Neural cell (in vitro differentiated cells): ENCODE measurements around the gene PGRMC1. TPM values are rescaled to one million over a fixed set of nuclear protein-coding genes. Genes with fewer than 3 reads are reported as not detected.

Source experiments
- H2AFZ ChIP-seq: fragments of 200-600, 300-800 bp; sonication (generic), shearing (Covaris generic); 2 replicates; pipeline ENCODE4 v1.6.0; 2014; ENCODE audit warnings: low read depth, mild to moderate bottlenecking, antibody characterized with exemption, low read length, moderate library complexity
- H3F3A ChIP-seq: fragments of 200-600 bp; shearing (Covaris generic); 2 replicates; pipeline ENCODE4 v1.6.1; 2016; ENCODE audit warnings: mild to moderate bottlenecking, moderate library complexity, mixed read lengths, antibody characterized with exemption, low read length; ENCODE audit not compliant: insufficient read depth, poor library complexity, severe bottlenecking
- H3K27ac ChIP-seq: fragments of 200-600, 300-800 bp; sonication (generic), shearing (Covaris generic); 2 replicates; pipeline ENCODE4 v1.5.1; 2014; ENCODE audit warnings: mild to moderate bottlenecking, low read length, moderate library complexity
- H3K27me3 ChIP-seq: fragments of 300-800, 200-600 bp; sonication (generic), shearing (Covaris generic); 2 replicates; pipeline ENCODE4 v1.6.0; 2014; ENCODE audit warnings: mild to moderate bottlenecking, low read depth, low read length, moderate library complexity; ENCODE audit not compliant: insufficient read depth
- H3K36me3 ChIP-seq: fragments of 300-800, 200-600 bp; sonication (generic), shearing (Covaris generic); 2 replicates; pipeline ENCODE4 v1.5.1; 2014; ENCODE audit warnings: mild to moderate bottlenecking, antibody characterized with exemption, low read length, moderate library complexity; ENCODE audit not compliant: insufficient read depth
- H3K4me2 ChIP-seq: fragments of 300-800, 200-600 bp; sonication (generic), shearing (Covaris generic); 2 replicates; pipeline ENCODE4 v1.6.0; 2014; ENCODE audit warnings: mild to moderate bottlenecking, low read length
- H3K4me3 ChIP-seq: fragments of 300-800, 200-600 bp; sonication (generic), shearing (Covaris generic); 2 replicates; pipeline ENCODE4 v1.5.1; 2014; ENCODE audit warnings: mild to moderate bottlenecking, low read length, moderate library complexity
- H3K79me2 ChIP-seq: fragments of 200-600 bp; shearing (Covaris generic); replicated peaks from 2 replicates; pipeline ENCODE4 v1.6.0; 2014; ENCODE audit warnings: mild to moderate bottlenecking, low read length, moderate library complexity; ENCODE audit not compliant: insufficient read depth
- H3K9ac ChIP-seq: fragments of 300-800, 200-600 bp; sonication (generic), shearing (Covaris generic); 2 replicates; pipeline ENCODE4 v1.6.1; 2016; ENCODE audit warnings: mild to moderate bottlenecking, low read length, mixed read lengths
- H3K9me2 ChIP-seq: fragments of 200-600 bp; shearing (Covaris generic); 2 replicates; pipeline ENCODE4 v1.6.1; 2016; ENCODE audit warnings: mild to moderate bottlenecking, low read length, mixed read lengths; ENCODE audit not compliant: insufficient read depth
- H3K9me3 ChIP-seq: fragments of 200-600, 300-800 bp; sonication (generic), shearing (Covaris generic); 2 replicates; pipeline ENCODE4 v1.6.1; 2016; ENCODE audit warnings: mild to moderate bottlenecking, mixed run types, low read length, moderate library complexity, mixed read lengths
- H4K20me1 ChIP-seq: fragments of 200-600 bp; shearing (Covaris generic); 2 replicates; pipeline ENCODE4 v1.6.1; 2016; ENCODE audit warnings: mild to moderate bottlenecking, mixed run types; ENCODE audit not compliant: insufficient read depth
- EP300 ChIP-seq: fragments of 450-650 bp; conservative IDR thresholded peaks from 2 replicates; pipeline ENCODE4 v1.6.1; 2014; ENCODE audit warnings: antibody characterized with exemption, mild to moderate bottlenecking, moderate library complexity; ENCODE audit not compliant: poor library complexity, severe bottlenecking
- EZH2 ChIP-seq: fragments of 200-600, 300-800 bp; shearing (Covaris generic), sonication (generic); IDR thresholded peaks from 2 replicates; pipeline ENCODE4 v1.6.1; 2014; ENCODE audit warnings: antibody characterized with exemption, low read length, borderline replicate concordance, mild to moderate bottlenecking; ENCODE audit not compliant: insufficient read depth, poor library complexity, severe bottlenecking
- MXI1 ChIP-seq: fragments of 450-650 bp; conservative IDR thresholded peaks from 2 replicates; pipeline ENCODE4 v1.6.1; 2014; ENCODE audit warnings: antibody characterized with exemption, mild to moderate bottlenecking; ENCODE audit not compliant: poor library complexity, severe bottlenecking
- POLR2AphosphoS5 ChIP-seq: IDR thresholded peaks from 2 replicates; pipeline ENCODE4 v1.6.1; 2012
- RAD21 ChIP-seq: fragments of 450-650 bp; conservative IDR thresholded peaks from 2 replicates; pipeline ENCODE4 v1.6.1; 2014; ENCODE audit warnings: antibody characterized with exemption, mild to moderate bottlenecking, moderate library complexity
- SMC3 ChIP-seq: fragments of 450-650 bp; conservative IDR thresholded peaks from 2 replicates; pipeline ENCODE4 v1.6.1; 2014; ENCODE audit warnings: antibody characterized with exemption, mild to moderate bottlenecking, moderate library complexity; ENCODE audit not compliant: poor library complexity
- TAF1 ChIP-seq: IDR thresholded peaks from 2 replicates; pipeline ENCODE4 v1.6.1; 2012; ENCODE audit warnings: low read depth
- polyA plus RNA-seq: library from polyadenylated mRNA; depleted of rRNA; stranded (reverse); fragments of >200 nt; gene quantifications from 2 replicates; pipeline ENCODE4 v1.2.3, GENCODE V29; 2014
- TF ChIP-seq, protein P1 (sequence below): IDR thresholded peaks from 2 replicates; pipeline ENCODE4 v1.6.1; 2012; ENCODE audit warnings: borderline replicate concordance
- TF ChIP-seq, protein P2 (sequence below): fragments of 450-650 bp; IDR thresholded peaks from 2 replicates; pipeline ENCODE4 v1.5.1; 2014; ENCODE audit warnings: antibody characterized with exemption, mild to moderate bottlenecking, moderate library complexity; ENCODE audit not compliant: poor library complexity, severe bottlenecking

PGRMC1 gene
- polyA plus RNA-seq, 1 donor from 2014 or later: 672 TPM

DNA sequence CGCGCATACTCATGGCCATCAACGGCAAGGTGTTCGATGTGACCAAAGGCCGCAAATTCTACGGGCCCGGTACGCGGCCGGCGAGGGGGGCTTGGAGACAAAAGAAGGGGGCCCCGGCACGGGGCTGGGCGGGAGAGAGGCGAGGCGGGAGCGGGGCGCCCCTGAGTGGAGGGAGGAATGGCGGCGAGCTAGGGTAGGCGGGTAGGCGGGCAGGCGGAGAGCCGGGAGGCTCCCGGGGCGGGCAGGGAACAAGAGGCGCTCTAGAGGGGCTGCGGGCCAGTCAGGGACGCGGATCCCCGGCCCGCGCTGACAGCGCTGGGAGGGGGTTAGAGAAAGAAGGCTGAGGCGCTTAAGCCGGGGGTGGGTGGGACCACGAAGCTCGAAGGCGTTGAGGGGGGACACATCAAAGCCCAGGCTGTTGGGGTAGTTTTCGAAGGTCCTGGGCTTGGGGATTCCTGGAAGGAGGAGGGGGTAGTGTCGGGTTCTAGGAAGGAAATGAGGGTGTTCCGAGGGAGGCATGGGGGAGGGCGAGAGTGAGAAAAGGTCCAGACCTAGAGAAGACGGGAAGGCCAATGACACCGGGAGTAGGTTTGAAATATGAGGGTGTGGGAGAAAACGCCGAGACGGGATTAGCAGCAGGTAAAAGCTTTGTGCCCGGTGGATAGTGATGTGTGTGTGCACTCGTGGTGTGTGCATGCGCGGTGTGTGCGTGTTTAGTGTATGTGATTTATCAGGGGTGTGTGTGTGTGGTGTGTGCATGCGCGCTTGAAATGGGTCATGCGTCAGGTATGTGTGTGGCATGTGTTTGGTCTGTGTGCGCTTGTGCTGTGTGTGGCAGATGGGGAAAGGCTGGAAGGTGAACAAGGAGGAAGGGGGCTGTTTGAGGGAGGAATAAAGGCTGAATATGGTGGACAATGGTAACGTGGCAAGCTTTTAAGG, 807 bp downstream of the PGRMC1 start:
- peak overlapping the region; percentile 93 for H3K9ac ChIP-seq
- no peaks in the 10 kb centered on the region for H3F3A ChIP-seq
- H3K9me2 ChIP-seq: no peaks in the 10 kb centered on the region
- TF ChIP-seq MXI1: peak; percentile 81
- TF ChIP-seq EZH2: no peak
- peak; percentile 55 for TF ChIP-seq TAF1
- peak; percentile 64 for TF ChIP-seq POLR2AphosphoS5
- TF ChIP-seq SMC3: peak; percentile 9
- peak overlapping the region; percentile 89 for H3K4me3 ChIP-seq
- no peaks in the 10 kb centered on the region for H4K20me1 ChIP-seq
- no peaks in the 10 kb centered on the region for H3K36me3 ChIP-seq
- no peaks in the 10 kb centered on the region for H3K27me3 ChIP-seq
- H2AFZ ChIP-seq: peak overlapping the region; percentile 51
- H3K4me2 ChIP-seq: peak overlapping the region; percentile 70
- H3K27ac ChIP-seq: peak overlapping the region; percentile 87
- H3K79me2 ChIP-seq: peaks cover 37% of the 10 kb centered on the region
- no peaks in the 10 kb centered on the region for H3K9me3 ChIP-seq

DNA sequence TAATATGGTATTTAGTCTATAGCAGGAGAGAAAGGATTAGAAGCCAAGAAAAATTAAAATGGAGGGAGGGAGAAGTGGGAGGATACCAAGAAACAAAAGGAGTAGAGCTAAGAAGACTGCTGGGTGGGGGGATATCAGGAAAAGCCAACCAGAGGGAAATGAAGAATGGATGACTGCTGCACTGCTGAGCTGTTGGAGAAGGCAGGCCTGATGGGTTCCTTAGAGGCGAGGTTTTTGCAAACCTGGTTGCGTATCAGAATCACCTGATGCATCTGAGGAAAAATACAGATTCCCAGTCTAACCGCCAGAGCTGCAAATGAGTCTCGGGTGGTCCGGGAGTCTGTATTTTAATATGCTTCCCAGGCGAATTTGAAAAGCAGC, 1.5 kb downstream of the PGRMC1 start:
- peak overlapping the region; percentile 87 for H3K27ac ChIP-seq

DNA sequence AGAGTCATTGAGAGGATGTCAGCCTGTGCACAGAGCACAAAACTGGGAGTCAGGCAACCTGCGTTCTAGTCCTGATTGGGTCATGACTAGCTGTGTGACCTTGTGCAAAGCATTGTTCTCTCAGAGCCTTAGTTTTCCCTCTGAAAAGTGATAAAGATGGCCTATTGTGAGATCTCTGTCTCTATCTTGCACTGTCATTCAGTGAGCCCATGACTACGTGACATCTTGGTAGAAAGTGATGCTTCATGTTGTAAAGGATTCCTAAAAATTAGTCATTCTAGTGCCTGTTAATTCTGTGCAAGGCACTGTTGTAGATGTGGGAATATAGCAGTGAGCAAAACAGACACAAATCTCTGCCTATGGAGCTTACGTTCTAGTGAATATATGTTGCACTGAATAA, 2.5 kb downstream of the PGRMC1 start:
- Histone ChIP-seq H3K4me2 (peak overlapping the region; percentile 70), H3K79me2 (peaks cover 37% of the 10 kb centered on the region), H3K27me3 (no peaks in the 10 kb centered on the region), H3K9me3 (no peaks in the 10 kb centered on the region), H3K36me3 (no peaks in the 10 kb centered on the region), H3K27ac (peak overlapping the region; percentile 5), H2AFZ (no peak overlapping the region), H3K9me2 (no peaks in the 10 kb centered on the region), H3F3A (no peaks in the 10 kb centered on the region), H3K4me3 (peak overlapping the region; percentile 89), H3K9ac (peak overlapping the region; percentile 93), H4K20me1 (no peaks in the 10 kb centered on the region)
- TF ChIP-seq SMC3: no peak
- TF ChIP-seq RAD21: no peak
- TF ChIP-seq, protein P1, sequence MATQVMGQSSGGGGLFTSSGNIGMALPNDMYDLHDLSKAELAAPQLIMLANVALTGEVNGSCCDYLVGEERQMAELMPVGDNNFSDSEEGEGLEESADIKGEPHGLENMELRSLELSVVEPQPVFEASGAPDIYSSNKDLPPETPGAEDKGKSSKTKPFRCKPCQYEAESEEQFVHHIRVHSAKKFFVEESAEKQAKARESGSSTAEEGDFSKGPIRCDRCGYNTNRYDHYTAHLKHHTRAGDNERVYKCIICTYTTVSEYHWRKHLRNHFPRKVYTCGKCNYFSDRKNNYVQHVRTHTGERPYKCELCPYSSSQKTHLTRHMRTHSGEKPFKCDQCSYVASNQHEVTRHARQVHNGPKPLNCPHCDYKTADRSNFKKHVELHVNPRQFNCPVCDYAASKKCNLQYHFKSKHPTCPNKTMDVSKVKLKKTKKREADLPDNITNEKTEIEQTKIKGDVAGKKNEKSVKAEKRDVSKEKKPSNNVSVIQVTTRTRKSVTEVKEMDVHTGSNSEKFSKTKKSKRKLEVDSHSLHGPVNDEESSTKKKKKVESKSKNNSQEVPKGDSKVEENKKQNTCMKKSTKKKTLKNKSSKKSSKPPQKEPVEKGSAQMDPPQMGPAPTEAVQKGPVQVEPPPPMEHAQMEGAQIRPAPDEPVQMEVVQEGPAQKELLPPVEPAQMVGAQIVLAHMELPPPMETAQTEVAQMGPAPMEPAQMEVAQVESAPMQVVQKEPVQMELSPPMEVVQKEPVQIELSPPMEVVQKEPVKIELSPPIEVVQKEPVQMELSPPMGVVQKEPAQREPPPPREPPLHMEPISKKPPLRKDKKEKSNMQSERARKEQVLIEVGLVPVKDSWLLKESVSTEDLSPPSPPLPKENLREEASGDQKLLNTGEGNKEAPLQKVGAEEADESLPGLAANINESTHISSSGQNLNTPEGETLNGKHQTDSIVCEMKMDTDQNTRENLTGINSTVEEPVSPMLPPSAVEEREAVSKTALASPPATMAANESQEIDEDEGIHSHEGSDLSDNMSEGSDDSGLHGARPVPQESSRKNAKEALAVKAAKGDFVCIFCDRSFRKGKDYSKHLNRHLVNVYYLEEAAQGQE: no peak
- no peak for TF ChIP-seq EP300
- TF ChIP-seq TAF1: no peak
- TF ChIP-seq, protein P2, sequence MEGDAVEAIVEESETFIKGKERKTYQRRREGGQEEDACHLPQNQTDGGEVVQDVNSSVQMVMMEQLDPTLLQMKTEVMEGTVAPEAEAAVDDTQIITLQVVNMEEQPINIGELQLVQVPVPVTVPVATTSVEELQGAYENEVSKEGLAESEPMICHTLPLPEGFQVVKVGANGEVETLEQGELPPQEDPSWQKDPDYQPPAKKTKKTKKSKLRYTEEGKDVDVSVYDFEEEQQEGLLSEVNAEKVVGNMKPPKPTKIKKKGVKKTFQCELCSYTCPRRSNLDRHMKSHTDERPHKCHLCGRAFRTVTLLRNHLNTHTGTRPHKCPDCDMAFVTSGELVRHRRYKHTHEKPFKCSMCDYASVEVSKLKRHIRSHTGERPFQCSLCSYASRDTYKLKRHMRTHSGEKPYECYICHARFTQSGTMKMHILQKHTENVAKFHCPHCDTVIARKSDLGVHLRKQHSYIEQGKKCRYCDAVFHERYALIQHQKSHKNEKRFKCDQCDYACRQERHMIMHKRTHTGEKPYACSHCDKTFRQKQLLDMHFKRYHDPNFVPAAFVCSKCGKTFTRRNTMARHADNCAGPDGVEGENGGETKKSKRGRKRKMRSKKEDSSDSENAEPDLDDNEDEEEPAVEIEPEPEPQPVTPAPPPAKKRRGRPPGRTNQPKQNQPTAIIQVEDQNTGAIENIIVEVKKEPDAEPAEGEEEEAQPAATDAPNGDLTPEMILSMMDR: no peak
- TF ChIP-seq POLR2AphosphoS5: no peak
- TF ChIP-seq EZH2: no peak
- no peak for TF ChIP-seq MXI1

More for the DNA sequence above, 1.5 kb downstream of the PGRMC1 start:
- H2AFZ ChIP-seq: peak overlapping the region; percentile 33
- peak overlapping the region; percentile 89 for H3K4me3 ChIP-seq
- H3F3A ChIP-seq: no peaks in the 10 kb centered on the region
- TF ChIP-seq POLR2AphosphoS5 (no peak), EP300 (no peak), MXI1 (peak; percentile 57), RAD21 (peak; percentile 10)
- H4K20me1 ChIP-seq: no peaks in the 10 kb centered on the region
- no peaks in the 10 kb centered on the region for H3K27me3 ChIP-seq
- H3K9ac ChIP-seq: peak overlapping the region; percentile 93
- H3K36me3 ChIP-seq: no peaks in the 10 kb centered on the region
- peak overlapping the region; percentile 70 for H3K4me2 ChIP-seq
- H3K79me2 ChIP-seq: peaks cover 37% of the 10 kb centered on the region
- no peaks in the 10 kb centered on the region for H3K9me3 ChIP-seq
- no peaks in the 10 kb centered on the region for H3K9me2 ChIP-seq
